ENCODE measurements around the gene ST6GALNAC1. TPM values are rescaled to one million over a fixed set of nuclear protein-coding genes. Genes with fewer than 3 reads are reported as not detected.

ST6GALNAC1 gene
- total RNA-seq (2013): not detected
- polyA plus RNA-seq: not detected
- 0.40 TPM in 1 of 2 replicates, not detected in the other for polyA minus RNA-seq
- total RNA-seq: 0 to 1.3 (median 0) reads per million in 11 experiments

GRCh38 chr17:76643553-76644148, at the start of gene ST6GALNAC1:
Gene ST6GALNAC1, minus strand, starts transcription at chr17:76643757. Its CDS starts 119 bp downstream, at chr17:76643638.
- H3K9me3 ChIP-seq (replicated peaks in 1 of 2; ENCODE audit: control insufficient read depth in 1 of 2, insufficient read depth in 1 of 2, low read length in 2 of 2): peaks cover 0 to 3% of the 10 kb centered on the region in 2 donors
- Mint-ChIP-seq H3K4me1 (peaks cover 7% of the 10 kb centered on the region), H3K27ac (no peak within 1 kb of the TSS), H3K4me3 (no peak within 1 kb of the TSS), H3K27me3 (ENCODE audit: low read depth in 3 of 3) (peaks cover 4 to 15% (median 4%) of the 10 kb centered on the region in 3 donors), H3K9me3 (peaks cover 3 to 12% (median 11%) of the 10 kb centered on the region in 7 donors), H3K36me3 (no peaks in the 10 kb centered on the region)
- intact Hi-C loops (cut with micrococcal nuclease): no loop called here
- no peak within 1 kb of the TSS for H3K27ac ChIP-seq (ENCODE audit: low read depth in 1 of 2, low read length in 2 of 2)
- no peaks in the 10 kb centered on the region for H4K20me1 ChIP-seq (ENCODE audit: insufficient read depth, low read length)
- no peak within 1 kb of the TSS for H2AFZ ChIP-seq (ENCODE audit: insufficient read depth, low read depth, low read length, poor library complexity, severe bottlenecking)
- H3K9ac ChIP-seq (ENCODE audit: insufficient read depth, low read length, poor library complexity, severe bottlenecking): no peak within 1 kb of the TSS
- no peak for TF ChIP-seq CTCF (IDR thresholded peaks at IDR 0.05)
- H3K27me3 ChIP-seq (ENCODE audit: control insufficient read depth in 2 of 2, insufficient read depth in 2 of 2, low read length in 2 of 2): no peaks in the 10 kb centered on the region
- H3K4me3 ChIP-seq (replicated peaks in 1 of 3; ENCODE audit: low read depth in 2 of 3, low read length in 3 of 3): no peak within 1 kb of the TSS
- H3K79me2 ChIP-seq (ENCODE audit: insufficient read depth, low read length): no peaks in the 10 kb centered on the region
- no peak within 1 kb of the TSS for H3K4me2 ChIP-seq (replicated peaks; ENCODE audit: extremely low read depth, low read length, poor library complexity, severe bottlenecking)
- 100% methylated on average over 2 of the region's 7 CpGs for WGBS (ENCODE audit: insufficient coverage)
- H3K36me3 ChIP-seq (replicated peaks in 1 of 2; ENCODE audit: control insufficient read depth in 1 of 2, insufficient read depth in 2 of 2, low read length in 2 of 2): no peaks in the 10 kb centered on the region
- peaks cover 0 to 3% of the 10 kb centered on the region in 2 donors for H3K4me1 ChIP-seq (ENCODE audit: control insufficient read depth in 1 of 2, insufficient read depth in 2 of 2, low read length in 2 of 2)
- no peak for DNase-seq

- Histone ChIP-seq H3K27ac (ENCODE audit: low read depth in 1 of 2, low read length in 2 of 2) (no peak overlapping the region), H2AFZ (ENCODE audit: insufficient read depth, low read depth, low read length, poor library complexity, severe bottlenecking) (no peak overlapping the region), H3K79me2 (ENCODE audit: insufficient read depth, low read length) (no peaks in the 10 kb centered on the region), H3K36me3 (replicated peaks in 1 of 2; ENCODE audit: control insufficient read depth in 1 of 2, insufficient read depth in 2 of 2, low read length in 2 of 2) (no peaks in the 10 kb centered on the region), H3K4me1 (ENCODE audit: control insufficient read depth in 1 of 2, insufficient read depth in 2 of 2, low read length in 2 of 2) (no peaks in the 10 kb centered on the region), H3K4me2 (replicated peaks; ENCODE audit: extremely low read depth, low read length, poor library complexity, severe bottlenecking) (no peak overlapping the region), H3K4me3 (replicated peaks in 1 of 3; ENCODE audit: low read depth in 2 of 3, low read length in 3 of 3) (no peak overlapping the region), H3K27me3 (ENCODE audit: control insufficient read depth in 2 of 2, insufficient read depth in 2 of 2, low read length in 2 of 2) (no peaks in the 10 kb centered on the region), H4K20me1 (ENCODE audit: insufficient read depth, low read length) (no peaks in the 10 kb centered on the region), H3K9ac (ENCODE audit: insufficient read depth, low read length, poor library complexity, severe bottlenecking) (no peak overlapping the region), H3K9me3 (replicated peaks in 1 of 2; ENCODE audit: control insufficient read depth in 1 of 2, insufficient read depth in 1 of 2, low read length in 2 of 2) (no peaks in the 10 kb centered on the region)
- Mint-ChIP-seq H3K9me3 (no peaks in the 10 kb centered on the region), H3K27me3 (ENCODE audit: low read depth in 3 of 3) (peaks cover 0 to 6% (median 5%) of the 10 kb centered on the region in 3 donors), H3K27ac (no peak overlapping the region), H3K4me1 (peaks cover 2% of the 10 kb centered on the region), H3K36me3 (no peaks in the 10 kb centered on the region), H3K4me3 (no peak overlapping the region)
- TF ChIP-seq CTCF (IDR thresholded peaks at IDR 0.05): no peak
- 93% methylated on average over 11 of the region's 14 CpGs for WGBS (ENCODE audit: insufficient coverage)
- intact Hi-C loops (cut with micrococcal nuclease): no loop called here
- no peak for DNase-seq
Measured at GRCh38 chr17:76691379-76692191, 48.0 kb upstream of the ST6GALNAC1 start.
